DMS153 treated with DMSO at 0.1 percent for 48 hours (cell line): ENCODE data around the gene MANBA.

Source experiments
- DNase-seq: peaks from one replicate; lab custom pipeline; 2025; ENCODE audit not compliant: unreplicated experiment; lab: John Stamatoyannopoulos, UW

Gene MANBA

GRCh38 chr4:102683881-102684609, 76.7 kb downstream of the MANBA start:
- DNase-seq: no peak

GRCh38 chr4:102678695-102679335, 82.0 kb downstream of the MANBA start:
- no peak for DNase-seq

- no peak for DNase-seq
Observed at GRCh38 chr4:102678107-102678506, 82.7 kb downstream of the MANBA start.

GRCh38 chr4:102675141-102675540, 85.6 kb downstream of the MANBA start:
- no peak for DNase-seq

GRCh38 chr4:102667001-102667400, 93.8 kb downstream of the MANBA start:
- DNase-seq: no peak

- DNase-seq: peak; percentile 27
Observed at GRCh38 chr4:102665527-102665926, 95.2 kb downstream of the MANBA start.

- no peak for DNase-seq
Observed at GRCh38 chr4:102663073-102663472, 97.7 kb downstream of the MANBA start.

GRCh38 chr4:102657206-102657605, 103.6 kb downstream of the MANBA start:
- DNase-seq: no peak

GRCh38 chr4:102647117-102647516, 113.7 kb downstream of the MANBA start:
- DNase-seq: no peak

GRCh38 chr4:102642631-102643298, 118.0 kb downstream of the MANBA start:
- no peak for DNase-seq

- DNase-seq: no peak
Observed at GRCh38 chr4:102641793-102642192, 119.0 kb downstream of the MANBA start.

- DNase-seq: no peak
Observed at GRCh38 chr4:102640669-102641068, 120.1 kb downstream of the MANBA start.

GRCh38 chr4:102639598-102639997, 121.2 kb downstream of the MANBA start:
- DNase-seq: no peak

GRCh38 chr4:102638621-102639020, 122.1 kb downstream of the MANBA start:
- no peak for DNase-seq

- no peak for DNase-seq
Observed at GRCh38 chr4:102637391-102637790, 123.4 kb downstream of the MANBA start.

GRCh38 chr4:102633100-102633499, 127.7 kb downstream of the MANBA start:
- no peak for DNase-seq

- no peak for DNase-seq
Observed at GRCh38 chr4:102632241-102633065, 128.3 kb downstream of the MANBA start.

GRCh38 chr4:102631616-102632015, 129.2 kb downstream of the MANBA start:
- DNase-seq: no peak

- DNase-seq: no peak
Observed at GRCh38 chr4:102629673-102630072, 131.1 kb downstream of the MANBA start.

GRCh38 chr4:102627831-102628523, 132.8 kb downstream of the MANBA start:
- no peak for DNase-seq
